Mesenchymal stem cell (in vitro differentiated cells and primary cell): Measurements from ENCODE around the gene SLC13A5.

ENCODE experiments used
- DNase-seq: peaks from one replicate; pipeline ENCODE4 v3.0.0-alpha.2; 2013
- H2AFZ ChIP-seq: one replicate; pipeline ENCODE4 v1.6.1; 2013; ENCODE audit warnings: low read depth, mild to moderate bottlenecking, control low read depth, inconsistent platforms, low read length, moderate library complexity
- H2AK5ac ChIP-seq: 2 replicates; pipeline ENCODE4 v1.6.1; 2013; ENCODE audit warnings: low read length, moderate library complexity, mild to moderate bottlenecking, inconsistent platforms; ENCODE audit not compliant: severe bottlenecking
- H2BK120ac ChIP-seq: one replicate; pipeline ENCODE4 v1.6.1; 2013; ENCODE audit warnings: low read depth, mild to moderate bottlenecking, inconsistent platforms, low read length, moderate library complexity
- H2BK12ac ChIP-seq, 2 experiments: one replicate each; pipeline ENCODE4 v1.6.1; 2013; ENCODE audit warnings: inconsistent platforms in 2 of 2, low read length in 2 of 2, mild to moderate bottlenecking in 2 of 2, moderate library complexity in 2 of 2, control low read depth in 1 of 2
- H2BK15ac ChIP-seq: one replicate; pipeline ENCODE4 v1.6.1; 2013; ENCODE audit warnings: mild to moderate bottlenecking, low read depth, inconsistent platforms; ENCODE audit not compliant: poor library complexity, severe bottlenecking
- H2BK5ac ChIP-seq: 2 replicates; pipeline ENCODE4 v1.6.1; 2013; ENCODE audit warnings: low read depth, mild to moderate bottlenecking, low read length, control low read depth, inconsistent platforms; ENCODE audit not compliant: poor library complexity, severe bottlenecking
- H3K14ac ChIP-seq, 2 experiments: one replicate each; pipeline ENCODE4 v1.6.1; 2013; ENCODE audit warnings: inconsistent platforms in 2 of 2, low read length in 2 of 2, control low read depth in 1 of 2, mild to moderate bottlenecking in 1 of 2, moderate library complexity in 1 of 2
- H3K18ac ChIP-seq, 2 experiments: one replicate each; pipeline ENCODE4 v1.6.1; 2013; ENCODE audit warnings: inconsistent platforms in 2 of 2, low read length in 2 of 2, control low read depth in 1 of 2, low read depth in 1 of 2, mild to moderate bottlenecking in 1 of 2
- H3K23ac ChIP-seq, 2 experiments: one replicate each; pipeline ENCODE4 v1.6.1; 2013; ENCODE audit warnings: inconsistent platforms in 2 of 2, low read length in 2 of 2, mild to moderate bottlenecking in 2 of 2, moderate library complexity in 2 of 2, control low read depth in 1 of 2
- H3K27ac ChIP-seq: 2 replicates; pipeline ENCODE4 v1.5.1; 2013; ENCODE audit warnings: mild to moderate bottlenecking, moderate library complexity, low read length, control low read depth, inconsistent platforms; ENCODE audit not compliant: poor library complexity, severe bottlenecking
- H3K27me3 ChIP-seq, 2 experiments: 2 replicates each; pipeline versions ENCODE4 v1.6.1 to v1.7.0; 2013; ENCODE audit warnings: low read length in 2 of 2, mild to moderate bottlenecking in 2 of 2, moderate library complexity in 2 of 2, control low read depth in 1 of 2, inconsistent platforms in 1 of 2; ENCODE audit not compliant: control insufficient read depth in 1 of 2, insufficient read depth in 1 of 2
- H3K36me3 ChIP-seq, 2 experiments: 2 replicates each; pipeline versions ENCODE4 v1.6.1 to v1.7.0; 2013; ENCODE audit warnings: low read length in 2 of 2, control low read depth in 1 of 2, inconsistent platforms in 1 of 2, low read depth in 1 of 2, mild to moderate bottlenecking in 1 of 2; ENCODE audit not compliant: insufficient read depth in 2 of 2, control insufficient read depth in 1 of 2
- H3K4ac ChIP-seq, 2 experiments: one replicate each; pipeline ENCODE4 v1.6.1; 2013; ENCODE audit warnings: inconsistent platforms in 2 of 2, low read length in 2 of 2, mild to moderate bottlenecking in 2 of 2, moderate library complexity in 2 of 2, control low read depth in 1 of 2, low read depth in 1 of 2
- H3K4me1 ChIP-seq: 2 replicates; pipeline ENCODE4 v1.6.1; 2013; ENCODE audit warnings: low read depth, low read length, control low read depth; ENCODE audit not compliant: control insufficient read depth, insufficient read depth
- H3K4me2 ChIP-seq: 2 replicates; pipeline ENCODE4 v1.6.1; 2013; ENCODE audit warnings: low read length, mild to moderate bottlenecking, inconsistent platforms; ENCODE audit not compliant: poor library complexity, severe bottlenecking
- H3K4me3 ChIP-seq, 2 experiments: 2 replicates each; pipeline versions ENCODE4 v1.5.1 to v1.7.0; 2013; ENCODE audit warnings: low read length in 2 of 2, mild to moderate bottlenecking in 2 of 2, control low read depth in 1 of 2, low read depth in 1 of 2; ENCODE audit not compliant: insufficient read depth in 1 of 2
- H3K79me1 ChIP-seq: replicated peaks from 2 replicates; pipeline ENCODE4 v1.6.1; 2013; ENCODE audit warnings: mild to moderate bottlenecking, control low read depth, low read length, inconsistent platforms; ENCODE audit not compliant: poor library complexity, severe bottlenecking
- H3K9ac ChIP-seq: 2 replicates; pipeline ENCODE4 v1.7.0; 2013; ENCODE audit warnings: mild to moderate bottlenecking, low read length, moderate library complexity
- H3K9me3 ChIP-seq: 2 replicates; pipeline ENCODE4 v1.7.0; 2013; ENCODE audit warnings: mild to moderate bottlenecking, low read length; ENCODE audit not compliant: control insufficient read depth
- H4K8ac ChIP-seq: one replicate; pipeline ENCODE4 v1.6.1; 2013; ENCODE audit warnings: inconsistent platforms, mild to moderate bottlenecking, low read length, moderate library complexity
- H4K91ac ChIP-seq: one replicate; pipeline ENCODE4 v1.6.1; 2013; ENCODE audit warnings: mild to moderate bottlenecking, low read length, inconsistent platforms
- WGBS: methylation state at CpG from one replicate; pipeline ENCODE4 v1.1.7; 2013; ENCODE audit warnings: mixed read lengths; 5-methylcytosine and 5-hydroxymethylcytosine counted together

SLC13A5 gene

GRCh38 chr17:6729531-6729930 is 16.4 kb upstream of the SLC13A5 start:
- Histone ChIP-seq H3K14ac (no peak overlapping the region), H4K91ac (no peak overlapping the region), H2AK5ac (no peak overlapping the region), H3K79me1 (no peaks in the 10 kb centered on the region), H2BK120ac (no peak overlapping the region), H3K9ac (no peak overlapping the region), H3K4me3 (no peak overlapping the region), H2BK15ac (no peak overlapping the region), H3K4me1 (no peaks in the 10 kb centered on the region), H3K18ac (no peak overlapping the region), H3K4me2 (no peak overlapping the region), H3K27ac (no peak overlapping the region), H3K23ac (no peak overlapping the region), H2AFZ (no peak overlapping the region), H3K4ac (no peak overlapping the region), H2BK5ac (no peak overlapping the region), H4K8ac (no peak overlapping the region), H3K27me3 (peaks cover 3 to 38% of the 10 kb centered on the region in 2 experiments), H3K9me3 (no peaks in the 10 kb centered on the region), H3K36me3 (no peaks in the 10 kb centered on the region), H2BK12ac (no peak overlapping the region)
- DNase-seq: no peak
- WGBS: 65% methylated on average over 4 of the region's 4 CpGs

GRCh38 chr17:6724009-6724408 is 10.8 kb upstream of the SLC13A5 start:
- Histone ChIP-seq H3K4me3 (no peak overlapping the region), H2AK5ac (no peak overlapping the region), H2BK120ac (no peak overlapping the region), H2BK15ac (no peak overlapping the region), H3K4me2 (no peak overlapping the region), H3K27ac (no peak overlapping the region), H3K23ac (no peak overlapping the region), H3K4me1 (no peaks in the 10 kb centered on the region), H2BK5ac (no peak overlapping the region), H3K79me1 (no peaks in the 10 kb centered on the region), H4K91ac (no peak overlapping the region), H3K9me3 (no peaks in the 10 kb centered on the region), H3K14ac (no peak overlapping the region), H3K27me3 (peaks cover 13 to 56% of the 10 kb centered on the region in 2 experiments), H3K4ac (no peak overlapping the region), H3K9ac (no peak overlapping the region), H4K8ac (no peak overlapping the region), H3K36me3 (no peaks in the 10 kb centered on the region), H3K18ac (no peak overlapping the region), H2AFZ (no peak overlapping the region), H2BK12ac (no peak overlapping the region)
- 77% methylated on average over 5 of the region's 5 CpGs for WGBS
- no peak for DNase-seq

GRCh38 chr17:6721744-6722143 is 8.6 kb upstream of the SLC13A5 start:
- peaks cover 13 to 42% of the 10 kb centered on the region in 2 experiments for H3K27me3 ChIP-seq
- H3K14ac ChIP-seq: no peak overlapping the region
- no peak overlapping the region for H2AFZ ChIP-seq
- no peak overlapping the region for H2BK120ac ChIP-seq
- no peak overlapping the region for H3K23ac ChIP-seq
- DNase-seq: no peak
- H3K18ac ChIP-seq: no peak overlapping the region
- peaks cover under 1% of the 10 kb centered on the region for H3K9me3 ChIP-seq
- no peak overlapping the region for H2BK15ac ChIP-seq
- no peak overlapping the region for H2BK12ac ChIP-seq
- no peak overlapping the region for H3K4ac ChIP-seq
- H2BK5ac ChIP-seq: no peak overlapping the region
- no peak overlapping the region for H3K9ac ChIP-seq
- no peaks in the 10 kb centered on the region for H3K4me1 ChIP-seq
- H4K8ac ChIP-seq: no peak overlapping the region
- no peak overlapping the region for H3K27ac ChIP-seq
- no peak overlapping the region for H4K91ac ChIP-seq
- no peaks in the 10 kb centered on the region for H3K79me1 ChIP-seq
- no peak overlapping the region for H2AK5ac ChIP-seq
- H3K4me2 ChIP-seq: no peak overlapping the region
- no peak overlapping the region for H3K4me3 ChIP-seq
- H3K36me3 ChIP-seq: no peaks in the 10 kb centered on the region
- 73% methylated on average over 5 of the region's 5 CpGs for WGBS

GRCh38 chr17:6716736-6717135 is 3.6 kb upstream of the SLC13A5 start:
- H2BK5ac ChIP-seq: no peak overlapping the region
- peaks cover 9% of the 10 kb centered on the region for H3K4me1 ChIP-seq
- no peaks in the 10 kb centered on the region for H3K79me1 ChIP-seq
- H3K9ac ChIP-seq: no peak overlapping the region
- H3K4ac ChIP-seq: no peak overlapping the region
- no peak overlapping the region for H2AK5ac ChIP-seq
- no peak overlapping the region for H2BK12ac ChIP-seq
- peaks cover 32 to 56% of the 10 kb centered on the region in 2 experiments for H3K27me3 ChIP-seq
- H3K9me3 ChIP-seq: peaks cover 12% of the 10 kb centered on the region
- no peak overlapping the region for H4K91ac ChIP-seq
- no peak overlapping the region for H2BK120ac ChIP-seq
- H4K8ac ChIP-seq: no peak overlapping the region
- no peak overlapping the region for H3K18ac ChIP-seq
- no peak overlapping the region for H3K23ac ChIP-seq
- no peak overlapping the region for H2AFZ ChIP-seq
- H3K4me3 ChIP-seq: no peak overlapping the region
- H2BK15ac ChIP-seq: no peak overlapping the region
- no peak overlapping the region for H3K27ac ChIP-seq
- H3K36me3 ChIP-seq: no peaks in the 10 kb centered on the region
- no peak overlapping the region for H3K14ac ChIP-seq
- 100% methylated on average over 2 of the region's 2 CpGs for WGBS
- no peak overlapping the region for H3K4me2 ChIP-seq
- DNase-seq: no peak
